ENCODE results near the gene NLGN3.
A peak's percentile ranks its signal among the peaks of the same experiment; 100 is the strongest.

NLGN3 gene

GRCh38 chrX:71131510-71131909 is 13.1 kb upstream of the NLGN3 start:
- H3K4me1 ChIP-seq (ENCODE audit: control extremely low read depth in 1 of 4, control insufficient read depth in 4 of 4, insufficient read depth in 4 of 4, low read length in 3 of 4): peaks cover 0 to 2% (median 0%) of the 10 kb centered on the region in 4 experiments
- ChIA-PET POLR2A (no interaction called here), CTCF (interaction anchor here (0.8 to 6.4 kb wide), 9 partner anchors 10 to 64 kb away, joined by 3 to 109 read pairs (median 4); partner anchors contain the start of genes CXorf65, MED12 and SNX12)
- H3K9me3 ChIP-seq (ENCODE audit: control extremely low read depth in 1 of 5, control insufficient read depth in 4 of 5, insufficient read depth in 2 of 5, low read depth in 1 of 5, low read length in 4 of 5): no peaks in the 10 kb centered on the region
- H3K36me3 ChIP-seq (ENCODE audit: control insufficient read depth in 4 of 4, insufficient read depth in 4 of 4, low read length in 3 of 4): peaks cover 17 to 90% (median 53%) of the 10 kb centered on the region in 4 experiments
- H3K4me3 ChIP-seq (ENCODE audit: control insufficient read depth in 1 of 7, extremely low read depth in 1 of 7, insufficient read depth in 4 of 7, low read depth in 2 of 7, low read length in 6 of 7): no peak overlapping the region
- H3K27ac ChIP-seq (ENCODE audit: insufficient read depth in 1 of 2, low read depth in 1 of 2, low read length in 2 of 2, poor library complexity in 1 of 2, severe bottlenecking in 2 of 2): no peak overlapping the region
- peak in 2 of 3 donors; percentile 41 to 58 for DNase-seq
- WGBS (ENCODE audit: insufficient coverage): 78% methylated on average over 3 of the region's 4 CpGs
- H3K27me3 ChIP-seq (replicated peaks in 2 of 5; ENCODE audit: control insufficient read depth in 4 of 5, insufficient read depth in 5 of 5, low read length in 4 of 5): peaks cover 0 to 3% (median 0%) of the 10 kb centered on the region in 5 experiments

- Histone ChIP-seq H3K27me3 (replicated peaks in 2 of 5; ENCODE audit: control insufficient read depth in 4 of 5, insufficient read depth in 5 of 5, low read length in 4 of 5) (no peaks in the 10 kb centered on the region), H3K4me1 (ENCODE audit: control extremely low read depth in 1 of 4, control insufficient read depth in 4 of 4, insufficient read depth in 4 of 4, low read length in 3 of 4) (peaks cover 0 to 14% (median 2%) of the 10 kb centered on the region in 4 experiments), H3K27ac (ENCODE audit: insufficient read depth in 1 of 2, low read depth in 1 of 2, low read length in 2 of 2, poor library complexity in 1 of 2, severe bottlenecking in 2 of 2) (no peak overlapping the region), H3K36me3 (ENCODE audit: control insufficient read depth in 4 of 4, insufficient read depth in 4 of 4, low read length in 3 of 4) (peaks cover 8 to 57% (median 32%) of the 10 kb centered on the region in 4 experiments), H3K4me3 (ENCODE audit: control insufficient read depth in 1 of 7, extremely low read depth in 1 of 7, insufficient read depth in 4 of 7, low read depth in 2 of 7, low read length in 6 of 7) (no peak overlapping the region), H3K9me3 (ENCODE audit: control extremely low read depth in 1 of 5, control insufficient read depth in 4 of 5, insufficient read depth in 2 of 5, low read depth in 1 of 5, low read length in 4 of 5) (no peaks in the 10 kb centered on the region)
- ChIA-PET POLR2A (no interaction called here), CTCF (interaction anchor here (1.6 to 1.7 kb wide), 2 partner anchors 10 to 40 kb away, joined by 4 to 8 read pairs; no protein-coding TSS in a partner anchor)
- 73% methylated on average over 6 of the region's 6 CpGs for WGBS (ENCODE audit: insufficient coverage)
- DNase-seq: no peak
Measured at GRCh38 chrX:71140440-71140839, 4.2 kb upstream of the NLGN3 start.

- Histone ChIP-seq H3K36me3 (ENCODE audit: control insufficient read depth in 4 of 4, insufficient read depth in 4 of 4, low read length in 3 of 4) (peaks cover 4 to 27% (median 15%) of the 10 kb centered on the region in 4 experiments), H3K4me1 (ENCODE audit: control extremely low read depth in 1 of 4, control insufficient read depth in 4 of 4, insufficient read depth in 4 of 4, low read length in 3 of 4) (peaks cover 6 to 35% (median 20%) of the 10 kb centered on the region in 4 experiments), H3K9me3 (ENCODE audit: control extremely low read depth in 1 of 5, control insufficient read depth in 4 of 5, insufficient read depth in 2 of 5, low read depth in 1 of 5, low read length in 4 of 5) (no peaks in the 10 kb centered on the region), H3K27me3 (replicated peaks in 2 of 5; ENCODE audit: control insufficient read depth in 4 of 5, insufficient read depth in 5 of 5, low read length in 4 of 5) (no peaks in the 10 kb centered on the region), H3K4me3 (ENCODE audit: control insufficient read depth in 1 of 7, extremely low read depth in 1 of 7, insufficient read depth in 4 of 7, low read depth in 2 of 7, low read length in 6 of 7) (no peak overlapping the region), H3K27ac (ENCODE audit: insufficient read depth in 1 of 2, low read depth in 1 of 2, low read length in 2 of 2, poor library complexity in 1 of 2, severe bottlenecking in 2 of 2) (peak overlapping the region in 1 of 2 experiments; percentile 43)
- ChIA-PET CTCF (interaction anchor here (1.7 kb wide), 1 partner anchor 13 kb away, joined by 8 read pairs; no protein-coding TSS in a partner anchor), POLR2A (no interaction called here)
- 66% methylated on average over 6 of the region's 6 CpGs for WGBS (ENCODE audit: insufficient coverage)
- DNase-seq: no peak
Measured at GRCh38 chrX:71143508-71143907, 1.1 kb upstream of the NLGN3 start.

- Histone ChIP-seq H3K27ac (ENCODE audit: insufficient read depth in 1 of 2, low read depth in 1 of 2, low read length in 2 of 2, poor library complexity in 1 of 2, severe bottlenecking in 2 of 2) (no peak overlapping the region), H3K9me3 (ENCODE audit: control extremely low read depth in 1 of 5, control insufficient read depth in 4 of 5, insufficient read depth in 2 of 5, low read depth in 1 of 5, low read length in 4 of 5) (no peaks in the 10 kb centered on the region), H3K4me3 (ENCODE audit: control insufficient read depth in 1 of 7, extremely low read depth in 1 of 7, insufficient read depth in 4 of 7, low read depth in 2 of 7, low read length in 6 of 7) (no peak overlapping the region), H3K36me3 (ENCODE audit: control insufficient read depth in 4 of 4, insufficient read depth in 4 of 4, low read length in 3 of 4) (peaks cover 0 to 2% (median 0%) of the 10 kb centered on the region in 4 experiments), H3K4me1 (ENCODE audit: control extremely low read depth in 1 of 4, control insufficient read depth in 4 of 4, insufficient read depth in 4 of 4, low read length in 3 of 4) (peaks cover 6 to 35% (median 20%) of the 10 kb centered on the region in 4 experiments), H3K27me3 (replicated peaks in 2 of 5; ENCODE audit: control insufficient read depth in 4 of 5, insufficient read depth in 5 of 5, low read length in 4 of 5) (peaks cover 0 to 3% (median 0%) of the 10 kb centered on the region in 5 experiments)
- POLR2A ChIA-PET: no interaction called here
- CTCF ChIA-PET: interaction anchor here (1.4 kb wide), 1 partner anchor 18 kb away, joined by 3 read pairs; no protein-coding TSS in a partner anchor
- WGBS (ENCODE audit: insufficient coverage): 88% methylated on average over 23 of the region's 28 CpGs
- peak in 2 of 3 donors; percentile 33 to 45 for DNase-seq
Measured at GRCh38 chrX:71147496-71148277, 3.0 kb downstream of the NLGN3 start.

- H3K27me3 ChIP-seq (replicated peaks in 2 of 5; ENCODE audit: control insufficient read depth in 4 of 5, insufficient read depth in 5 of 5, low read length in 4 of 5): peaks cover 0 to 6% (median 0%) of the 10 kb centered on the region in 5 experiments
- POLR2A ChIA-PET: no interaction called here
- no peaks in the 10 kb centered on the region for H3K9me3 ChIP-seq (ENCODE audit: control extremely low read depth in 1 of 5, control insufficient read depth in 4 of 5, insufficient read depth in 2 of 5, low read depth in 1 of 5, low read length in 4 of 5)
- peaks cover 6 to 33% (median 20%) of the 10 kb centered on the region in 4 experiments for H3K4me1 ChIP-seq (ENCODE audit: control extremely low read depth in 1 of 4, control insufficient read depth in 4 of 4, insufficient read depth in 4 of 4, low read length in 3 of 4)
- H3K27ac ChIP-seq (ENCODE audit: insufficient read depth in 1 of 2, low read depth in 1 of 2, low read length in 2 of 2, poor library complexity in 1 of 2, severe bottlenecking in 2 of 2): no peak overlapping the region
- DNase-seq: no peak
- H3K36me3 ChIP-seq (ENCODE audit: control insufficient read depth in 4 of 4, insufficient read depth in 4 of 4, low read length in 3 of 4): peaks cover 0 to 2% (median 0%) of the 10 kb centered on the region in 4 experiments
- 60% methylated on average over 1 of the region's 8 CpGs for WGBS (ENCODE audit: insufficient coverage)
- CTCF ChIA-PET: no interaction called here
- H3K4me3 ChIP-seq (ENCODE audit: control insufficient read depth in 1 of 7, extremely low read depth in 1 of 7, insufficient read depth in 4 of 7, low read depth in 2 of 7, low read length in 6 of 7): no peak overlapping the region
Measured at GRCh38 chrX:71148278-71148663, 3.6 kb downstream of the NLGN3 start.

GRCh38 chrX:71151366-71151765 is 6.7 kb downstream of the NLGN3 start:
- 94% methylated on average over 7 of the region's 7 CpGs for WGBS (ENCODE audit: insufficient coverage)
- no peaks in the 10 kb centered on the region for H3K9me3 ChIP-seq (ENCODE audit: control extremely low read depth in 1 of 5, control insufficient read depth in 4 of 5, insufficient read depth in 2 of 5, low read depth in 1 of 5, low read length in 4 of 5)
- H3K36me3 ChIP-seq (ENCODE audit: control insufficient read depth in 4 of 4, insufficient read depth in 4 of 4, low read length in 3 of 4): no peaks in the 10 kb centered on the region
- POLR2A ChIA-PET: no interaction called here
- peaks cover 4 to 25% (median 20%) of the 10 kb centered on the region in 4 experiments for H3K4me1 ChIP-seq (ENCODE audit: control extremely low read depth in 1 of 4, control insufficient read depth in 4 of 4, insufficient read depth in 4 of 4, low read length in 3 of 4)
- CTCF ChIA-PET: interaction anchor here (0.6 kb wide), 1 partner anchor 9 kb away, joined by 3 read pairs; no protein-coding TSS in a partner anchor
- no peak overlapping the region for H3K4me3 ChIP-seq (ENCODE audit: control insufficient read depth in 1 of 7, extremely low read depth in 1 of 7, insufficient read depth in 4 of 7, low read depth in 2 of 7, low read length in 6 of 7)
- peaks cover 0 to 6% (median 0%) of the 10 kb centered on the region in 5 experiments for H3K27me3 ChIP-seq (replicated peaks in 2 of 5; ENCODE audit: control insufficient read depth in 4 of 5, insufficient read depth in 5 of 5, low read length in 4 of 5)
- no peak for DNase-seq
- H3K27ac ChIP-seq (ENCODE audit: insufficient read depth in 1 of 2, low read depth in 1 of 2, low read length in 2 of 2, poor library complexity in 1 of 2, severe bottlenecking in 2 of 2): no peak overlapping the region

- CTCF ChIA-PET: no interaction called here
- Histone ChIP-seq H3K36me3 (ENCODE audit: control insufficient read depth in 4 of 4, insufficient read depth in 4 of 4, low read length in 3 of 4) (no peaks in the 10 kb centered on the region), H3K4me1 (ENCODE audit: control extremely low read depth in 1 of 4, control insufficient read depth in 4 of 4, insufficient read depth in 4 of 4, low read length in 3 of 4) (peaks cover 0 to 11% (median 6%) of the 10 kb centered on the region in 4 experiments), H3K27me3 (replicated peaks in 2 of 5; ENCODE audit: control insufficient read depth in 4 of 5, insufficient read depth in 5 of 5, low read length in 4 of 5) (peaks cover 0 to 6% (median 0%) of the 10 kb centered on the region in 5 experiments), H3K4me3 (ENCODE audit: control insufficient read depth in 1 of 7, extremely low read depth in 1 of 7, insufficient read depth in 4 of 7, low read depth in 2 of 7, low read length in 6 of 7) (no peak overlapping the region), H3K27ac (ENCODE audit: insufficient read depth in 1 of 2, low read depth in 1 of 2, low read length in 2 of 2, poor library complexity in 1 of 2, severe bottlenecking in 2 of 2) (no peak overlapping the region), H3K9me3 (ENCODE audit: control extremely low read depth in 1 of 5, control insufficient read depth in 4 of 5, insufficient read depth in 2 of 5, low read depth in 1 of 5, low read length in 4 of 5) (no peaks in the 10 kb centered on the region)
- POLR2A ChIA-PET: no interaction called here
- DNase-seq: no peak
- WGBS (ENCODE audit: insufficient coverage): 73% methylated on average over 6 of the region's 7 CpGs
Measured at GRCh38 chrX:71154196-71154595, 9.6 kb downstream of the NLGN3 start.
